GM12865 (cell line): ENCODE data around the gene BOC.

Experiments used
- DNase-seq: peaks from one replicate; pipeline ENCODE4 v3.0.0; 2010; ENCODE audit warnings: low read depth
- H3K4me3 ChIP-seq: 2 replicates; pipeline ENCODE4 v1.5.1; 2011; ENCODE audit warnings: mild to moderate bottlenecking, low read depth, low read length, control low read depth
- TF ChIP-seq, protein P1 (sequence below): IDR thresholded peaks from 2 replicates; pipeline ENCODE4 v1.5.1; 2011; ENCODE audit warnings: low read length, control low read depth, low read depth, inconsistent platforms; ENCODE audit not compliant: insufficient read depth; ENCODE audit errors: missing control alignments

Gene BOC

GRCh38 chr3:113261626-113262303 is 50.4 kb downstream of the BOC start:
- DNase-seq, result no peak
- TF ChIP-seq, protein P1, sequence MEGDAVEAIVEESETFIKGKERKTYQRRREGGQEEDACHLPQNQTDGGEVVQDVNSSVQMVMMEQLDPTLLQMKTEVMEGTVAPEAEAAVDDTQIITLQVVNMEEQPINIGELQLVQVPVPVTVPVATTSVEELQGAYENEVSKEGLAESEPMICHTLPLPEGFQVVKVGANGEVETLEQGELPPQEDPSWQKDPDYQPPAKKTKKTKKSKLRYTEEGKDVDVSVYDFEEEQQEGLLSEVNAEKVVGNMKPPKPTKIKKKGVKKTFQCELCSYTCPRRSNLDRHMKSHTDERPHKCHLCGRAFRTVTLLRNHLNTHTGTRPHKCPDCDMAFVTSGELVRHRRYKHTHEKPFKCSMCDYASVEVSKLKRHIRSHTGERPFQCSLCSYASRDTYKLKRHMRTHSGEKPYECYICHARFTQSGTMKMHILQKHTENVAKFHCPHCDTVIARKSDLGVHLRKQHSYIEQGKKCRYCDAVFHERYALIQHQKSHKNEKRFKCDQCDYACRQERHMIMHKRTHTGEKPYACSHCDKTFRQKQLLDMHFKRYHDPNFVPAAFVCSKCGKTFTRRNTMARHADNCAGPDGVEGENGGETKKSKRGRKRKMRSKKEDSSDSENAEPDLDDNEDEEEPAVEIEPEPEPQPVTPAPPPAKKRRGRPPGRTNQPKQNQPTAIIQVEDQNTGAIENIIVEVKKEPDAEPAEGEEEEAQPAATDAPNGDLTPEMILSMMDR, result no peak

GRCh38 chr3:113262304-113262665 is 50.9 kb downstream of the BOC start:
- DNase-seq, result no peak
- TF ChIP-seq, protein P1, result no peak

More at GRCh38 chr3:113261626-113262303, 50.4 kb downstream of the BOC start:
- H3K4me3 ChIP-seq, result no peak overlapping the region

GRCh38 chr3:113263020-113263419 is 51.7 kb downstream of the BOC start:
- H3K4me3 ChIP-seq, result no peak overlapping the region
- DNase-seq, result no peak
- TF ChIP-seq, protein P1, result no peak

More at GRCh38 chr3:113262304-113262665, 50.9 kb downstream of the BOC start:
- no peak overlapping the region for H3K4me3 ChIP-seq

DNA sequence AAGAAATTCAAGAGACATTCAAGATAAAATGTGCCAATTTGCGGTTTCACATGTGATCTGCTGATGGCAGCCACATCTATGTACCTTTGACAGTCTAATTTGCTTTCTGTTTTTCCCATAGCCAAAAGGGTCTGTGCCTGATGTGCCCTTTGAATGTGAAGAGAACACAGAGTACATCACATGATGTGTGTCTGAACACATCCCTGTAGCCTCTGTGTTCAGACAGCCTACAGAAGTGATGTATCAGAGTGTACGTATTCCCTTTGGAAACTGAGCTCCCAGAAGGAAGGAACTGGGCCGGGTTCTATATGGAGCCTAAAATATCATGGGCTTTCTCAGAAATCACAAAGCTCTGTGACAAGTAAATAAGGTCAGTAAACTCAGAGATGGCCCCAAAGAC is 52.4 kb downstream of the BOC start:
- TF ChIP-seq, protein P1, result no peak
- H3K4me3 ChIP-seq, result no peak overlapping the region
- no peak for DNase-seq

GRCh38 chr3:113264283-113265131 is 53.1 kb downstream of the BOC start:
- DNase-seq, result no peak
- H3K4me3 ChIP-seq, result no peak overlapping the region
- TF ChIP-seq, protein P1, result no peak

DNA sequence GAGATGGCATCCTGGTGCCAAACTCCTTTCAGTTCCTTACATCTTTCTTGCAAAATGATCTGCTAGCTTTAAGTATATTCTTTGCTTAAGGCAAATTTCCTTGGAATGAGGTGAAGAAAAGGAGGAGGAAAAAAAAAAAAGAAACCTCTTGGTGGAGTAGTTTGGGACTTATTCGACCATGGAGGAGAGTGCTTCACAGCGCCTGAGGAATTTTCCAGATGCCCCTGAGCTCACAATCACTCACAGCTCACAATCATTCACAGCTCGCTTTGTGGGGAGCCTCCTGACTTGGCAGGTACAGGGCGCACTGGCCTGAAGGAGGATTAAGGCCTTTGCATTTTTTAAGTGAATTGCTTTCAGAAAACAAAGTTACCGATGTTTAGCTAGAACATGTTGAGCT is 53.9 kb downstream of the BOC start:
- TF ChIP-seq, protein P1, result no peak
- H3K4me3 ChIP-seq, result no peak overlapping the region
- DNase-seq, result no peak
